ENCODE data around the gene ZC3H12C. TPM values are rescaled to one million over a fixed set of nuclear protein-coding genes. Genes with fewer than 3 reads are reported as not detected.

ZC3H12C gene
- total and polyA plus RNA-seq, 4 donors, result 3.4 to 27.1 (median 9.1) TPM

DNA sequence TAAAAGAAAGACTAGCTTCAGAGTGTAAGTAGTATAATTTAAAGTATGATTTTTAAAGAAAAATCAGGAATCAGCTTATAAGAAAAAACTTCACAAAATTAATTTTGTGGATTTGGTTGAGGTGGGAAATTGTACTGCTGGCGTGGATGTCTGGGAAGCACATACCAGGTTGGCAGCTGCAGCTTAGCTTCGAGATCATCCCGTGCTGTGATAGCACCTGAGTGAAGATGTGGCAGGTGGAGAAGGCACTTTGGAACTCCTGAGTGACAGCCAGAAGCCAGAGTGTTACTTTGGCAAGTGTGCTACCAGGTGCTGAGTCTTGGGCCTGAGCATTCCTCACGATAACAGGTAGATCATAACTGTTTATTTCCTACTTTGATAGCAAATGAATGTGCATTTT lies 17.7 kb downstream of the ZC3H12C start:
- Histone ChIP-seq H3K27me3 (ENCODE audit: control insufficient read depth in 3 of 3, insufficient read depth in 3 of 3, low read length in 2 of 3) (no peaks in the 10 kb centered on the region), H3K9me3 (ENCODE audit: control insufficient read depth in 4 of 4, insufficient read depth in 3 of 4, low read length in 3 of 4) (peaks cover 0 to 5% (median 1%) of the 10 kb centered on the region in 4 donors), H3K36me3 (ENCODE audit: control insufficient read depth in 4 of 4, insufficient read depth in 4 of 4, low read length in 4 of 4) (peaks cover 0 to 3% (median under 1%) of the 10 kb centered on the region in 4 donors), H3K9ac (ENCODE audit: insufficient read depth in 1 of 2, low read length in 2 of 2) (no peak overlapping the region), H3K27ac (ENCODE audit: low read depth in 1 of 2, low read length in 1 of 2) (no peak overlapping the region), H3K4me1 (ENCODE audit: control insufficient read depth in 5 of 5, insufficient read depth in 5 of 5, low read length in 5 of 5) (peaks cover 0 to 3% (median 0%) of the 10 kb centered on the region in 5 donors), H3K4me3 (no peak overlapping the region)
- ATAC-seq (ENCODE audit: insufficient read depth, low FRiP score), result no peak
- DNase-seq, result no peak
- TF ChIP-seq, protein P1, sequence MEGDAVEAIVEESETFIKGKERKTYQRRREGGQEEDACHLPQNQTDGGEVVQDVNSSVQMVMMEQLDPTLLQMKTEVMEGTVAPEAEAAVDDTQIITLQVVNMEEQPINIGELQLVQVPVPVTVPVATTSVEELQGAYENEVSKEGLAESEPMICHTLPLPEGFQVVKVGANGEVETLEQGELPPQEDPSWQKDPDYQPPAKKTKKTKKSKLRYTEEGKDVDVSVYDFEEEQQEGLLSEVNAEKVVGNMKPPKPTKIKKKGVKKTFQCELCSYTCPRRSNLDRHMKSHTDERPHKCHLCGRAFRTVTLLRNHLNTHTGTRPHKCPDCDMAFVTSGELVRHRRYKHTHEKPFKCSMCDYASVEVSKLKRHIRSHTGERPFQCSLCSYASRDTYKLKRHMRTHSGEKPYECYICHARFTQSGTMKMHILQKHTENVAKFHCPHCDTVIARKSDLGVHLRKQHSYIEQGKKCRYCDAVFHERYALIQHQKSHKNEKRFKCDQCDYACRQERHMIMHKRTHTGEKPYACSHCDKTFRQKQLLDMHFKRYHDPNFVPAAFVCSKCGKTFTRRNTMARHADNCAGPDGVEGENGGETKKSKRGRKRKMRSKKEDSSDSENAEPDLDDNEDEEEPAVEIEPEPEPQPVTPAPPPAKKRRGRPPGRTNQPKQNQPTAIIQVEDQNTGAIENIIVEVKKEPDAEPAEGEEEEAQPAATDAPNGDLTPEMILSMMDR (IDR thresholded peaks at IDR 0.05; ENCODE audit: control extremely low read depth, extremely low read depth), result no peak
- 94 to 95% methylated on average over 4 of the region's 4 CpGs for WGBS, 2 donors

DNA sequence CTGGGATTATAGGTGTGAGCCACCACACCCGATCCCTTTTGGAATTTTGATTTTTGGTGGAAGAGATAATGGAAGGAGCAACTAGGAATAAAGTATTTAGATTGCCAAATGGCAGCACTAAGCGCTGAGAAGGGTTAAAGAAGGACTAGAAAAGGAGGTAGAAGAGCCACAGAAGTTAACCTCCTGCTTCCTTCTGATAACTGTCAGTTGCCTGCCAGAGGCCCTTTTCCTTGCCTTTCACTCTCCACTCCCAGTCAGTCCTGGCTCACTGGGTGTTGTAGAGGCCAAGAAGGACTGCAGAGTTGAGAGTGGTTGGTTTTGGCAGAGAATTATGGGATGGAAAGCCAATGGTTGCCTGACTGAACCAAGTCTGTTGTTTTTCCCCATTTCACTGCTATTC lies 19.3 kb downstream of the ZC3H12C start:
- no peak for ATAC-seq (ENCODE audit: insufficient read depth, low FRiP score)
- Histone ChIP-seq H3K27ac (ENCODE audit: low read depth in 1 of 2, low read length in 1 of 2) (no peak overlapping the region), H3K9ac (ENCODE audit: insufficient read depth in 1 of 2, low read length in 2 of 2) (no peak overlapping the region), H3K36me3 (ENCODE audit: control insufficient read depth in 4 of 4, insufficient read depth in 4 of 4, low read length in 4 of 4) (peaks cover 0 to 2% (median under 1%) of the 10 kb centered on the region in 4 donors), H3K27me3 (ENCODE audit: control insufficient read depth in 3 of 3, insufficient read depth in 3 of 3, low read length in 2 of 3) (no peaks in the 10 kb centered on the region), H3K4me1 (ENCODE audit: control insufficient read depth in 5 of 5, insufficient read depth in 5 of 5, low read length in 5 of 5) (peaks cover 0 to 3% (median 0%) of the 10 kb centered on the region in 5 donors), H3K4me3 (no peak overlapping the region), H3K9me3 (ENCODE audit: control insufficient read depth in 4 of 4, insufficient read depth in 3 of 4, low read length in 3 of 4) (no peaks in the 10 kb centered on the region)
- WGBS, 2 donors, result 60 to 88% methylated on average over 2 of the region's 2 CpGs
- DNase-seq, result no peak
- TF ChIP-seq, protein P1 (IDR thresholded peaks at IDR 0.05; ENCODE audit: control extremely low read depth, extremely low read depth), result no peak

DNA sequence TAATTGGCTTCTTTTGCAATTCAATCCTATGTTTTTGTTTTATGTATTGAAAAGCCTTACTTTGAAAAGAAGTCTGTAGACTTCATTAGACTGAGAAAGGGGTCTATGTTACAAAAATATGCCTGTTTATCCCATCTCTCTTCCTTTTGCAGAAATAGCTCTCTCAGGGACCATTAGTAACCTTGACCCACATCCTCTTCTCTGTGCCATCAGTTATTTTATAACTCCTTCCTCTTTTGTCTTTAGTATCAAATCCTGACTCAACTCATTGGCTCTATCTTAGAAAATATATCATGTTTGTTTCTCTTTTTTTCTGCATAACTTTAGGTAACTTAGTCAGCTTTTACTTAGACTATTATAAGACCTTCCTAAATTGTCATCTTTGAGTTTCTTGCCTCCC lies 20.3 kb downstream of the ZC3H12C start:
- no peak for ATAC-seq (ENCODE audit: insufficient read depth, low FRiP score)
- Histone ChIP-seq H3K27me3 (ENCODE audit: control insufficient read depth in 3 of 3, insufficient read depth in 3 of 3, low read length in 2 of 3) (no peaks in the 10 kb centered on the region), H3K9ac (ENCODE audit: insufficient read depth in 1 of 2, low read length in 2 of 2) (no peak overlapping the region), H3K9me3 (ENCODE audit: control insufficient read depth in 4 of 4, insufficient read depth in 3 of 4, low read length in 3 of 4) (no peaks in the 10 kb centered on the region), H3K4me3 (no peak overlapping the region), H3K27ac (ENCODE audit: low read depth in 1 of 2, low read length in 1 of 2) (no peak overlapping the region), H3K4me1 (ENCODE audit: control insufficient read depth in 5 of 5, insufficient read depth in 5 of 5, low read length in 5 of 5) (peaks cover 0 to 3% (median 0%) of the 10 kb centered on the region in 5 donors), H3K36me3 (ENCODE audit: control insufficient read depth in 4 of 4, insufficient read depth in 4 of 4, low read length in 4 of 4) (peaks cover 0 to 2% (median under 1%) of the 10 kb centered on the region in 4 donors)
- DNase-seq, result no peak
- TF ChIP-seq, protein P1 (IDR thresholded peaks at IDR 0.05; ENCODE audit: control extremely low read depth, extremely low read depth), result no peak

DNA sequence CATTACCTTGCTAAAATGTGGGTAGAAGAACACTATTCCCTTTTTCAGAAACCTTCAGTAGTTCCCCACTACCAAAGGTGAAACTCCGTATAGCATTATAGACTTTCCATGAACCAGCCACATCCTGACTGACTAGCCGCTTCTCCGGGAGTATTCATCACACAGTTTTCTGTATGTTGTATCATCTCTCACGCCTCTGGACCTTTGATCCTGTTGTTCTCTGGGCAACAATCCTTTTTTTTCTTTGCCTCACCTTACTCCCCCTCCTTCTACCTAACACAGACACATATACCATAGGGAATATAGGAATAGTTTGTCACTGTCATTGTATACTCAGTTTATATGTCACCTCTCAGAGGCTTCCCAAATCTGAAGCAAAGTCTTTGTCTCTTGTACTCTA lies 20.8 kb downstream of the ZC3H12C start:
- peaks cover 0 to 6% (median 0%) of the 10 kb centered on the region in 5 donors for H3K4me1 ChIP-seq (ENCODE audit: control insufficient read depth in 5 of 5, insufficient read depth in 5 of 5, low read length in 5 of 5)
- no peak for ATAC-seq (ENCODE audit: insufficient read depth, low FRiP score)
- H3K9me3 ChIP-seq (ENCODE audit: control insufficient read depth in 4 of 4, insufficient read depth in 3 of 4, low read length in 3 of 4), result no peaks in the 10 kb centered on the region
- no peaks in the 10 kb centered on the region for H3K27me3 ChIP-seq (ENCODE audit: control insufficient read depth in 3 of 3, insufficient read depth in 3 of 3, low read length in 2 of 3)
- no peak overlapping the region for H3K9ac ChIP-seq (ENCODE audit: insufficient read depth in 1 of 2, low read length in 2 of 2)
- DNase-seq, result no peak
- no peak overlapping the region for H3K4me3 ChIP-seq
- H3K27ac ChIP-seq (ENCODE audit: low read depth in 1 of 2, low read length in 1 of 2), result no peak overlapping the region
- peaks cover 0 to 2% (median under 1%) of the 10 kb centered on the region in 4 donors for H3K36me3 ChIP-seq (ENCODE audit: control insufficient read depth in 4 of 4, insufficient read depth in 4 of 4, low read length in 4 of 4)
- WGBS, 2 donors, result 84 to 90% methylated on average over 4 of the region's 4 CpGs
- TF ChIP-seq, protein P1 (IDR thresholded peaks at IDR 0.05; ENCODE audit: control extremely low read depth, extremely low read depth), result no peak
